NB4 (cell line): ENCODE data around the gene SND1.

Experiments used
- CTCF ChIP-seq: IDR thresholded peaks from one replicate; pipeline ENCODE4 v1.5.1; 2012; ENCODE audit warnings: low read depth, low read length
- MYC ChIP-seq: IDR thresholded peaks from 2 replicates; pipeline ENCODE4 v1.6.1; 2011; ENCODE audit warnings: low read depth, low read length
- POLR2A ChIP-seq: IDR thresholded peaks from 2 replicates; pipeline ENCODE4 v1.6.1; 2011; ENCODE audit warnings: mild to moderate bottlenecking; ENCODE audit not compliant: insufficient read length; ENCODE audit errors: extremely low read depth
- TF ChIP-seq, protein P1 (sequence below): IDR thresholded peaks from 2 replicates; pipeline ENCODE4 v1.6.1; 2011; ENCODE audit warnings: low read depth, low read length

GRCh38 chr7:128069373-128070364 is 417.7 kb downstream of the SND1 start:
- TF ChIP-seq CTCF (no peak), POLR2A (no peak), MYC (no peak)
- TF ChIP-seq, protein P1, sequence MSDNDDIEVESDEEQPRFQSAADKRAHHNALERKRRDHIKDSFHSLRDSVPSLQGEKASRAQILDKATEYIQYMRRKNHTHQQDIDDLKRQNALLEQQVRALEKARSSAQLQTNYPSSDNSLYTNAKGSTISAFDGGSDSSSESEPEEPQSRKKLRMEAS: no peak
